Measurements from ENCODE around the gene KCNQ4. TPM values are rescaled to one million over a fixed set of nuclear protein-coding genes. Genes with fewer than 3 reads are reported as not detected.

The KCNQ4 gene
- polyA plus RNA-seq, 5 donors: 0.80 to 2.2 (median 1.4) TPM

DNA sequence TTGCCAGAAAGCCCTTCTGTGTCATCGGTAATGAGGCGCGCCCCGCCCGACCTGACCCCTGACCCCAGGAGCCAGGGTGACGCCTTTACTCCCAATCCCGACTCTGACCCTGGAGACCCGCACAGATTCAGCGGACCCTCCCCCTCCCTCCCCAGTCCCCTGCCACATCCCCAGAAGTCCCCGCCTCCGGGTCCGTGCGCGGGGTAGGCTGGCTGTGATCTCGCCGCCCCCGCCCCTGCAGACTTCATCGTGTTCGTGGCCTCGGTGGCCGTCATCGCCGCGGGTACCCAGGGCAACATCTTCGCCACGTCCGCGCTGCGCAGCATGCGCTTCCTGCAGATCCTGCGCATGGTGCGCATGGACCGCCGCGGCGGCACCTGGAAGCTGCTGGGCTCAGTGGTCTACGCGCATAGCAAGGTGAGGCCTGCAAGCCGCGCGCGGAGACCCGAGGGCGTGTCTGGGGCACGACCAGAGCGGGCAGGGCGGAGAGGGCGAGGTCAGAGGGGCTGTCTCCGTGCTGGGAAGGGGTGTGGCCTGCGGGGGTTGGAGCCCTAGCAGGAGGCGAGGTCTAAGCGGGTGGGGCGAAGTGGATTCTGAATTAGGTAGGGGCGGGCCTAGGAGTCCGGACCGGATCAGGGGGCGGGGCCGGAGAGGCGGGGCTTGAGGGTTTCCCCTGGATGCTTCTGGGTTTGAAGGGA is 34.8 kb downstream of the KCNQ4 start:
- no peak for DNase-seq

- DNase-seq: no peak
Measured at GRCh38 chr1:40819101-40819500, 35.5 kb downstream of the KCNQ4 start.

DNA sequence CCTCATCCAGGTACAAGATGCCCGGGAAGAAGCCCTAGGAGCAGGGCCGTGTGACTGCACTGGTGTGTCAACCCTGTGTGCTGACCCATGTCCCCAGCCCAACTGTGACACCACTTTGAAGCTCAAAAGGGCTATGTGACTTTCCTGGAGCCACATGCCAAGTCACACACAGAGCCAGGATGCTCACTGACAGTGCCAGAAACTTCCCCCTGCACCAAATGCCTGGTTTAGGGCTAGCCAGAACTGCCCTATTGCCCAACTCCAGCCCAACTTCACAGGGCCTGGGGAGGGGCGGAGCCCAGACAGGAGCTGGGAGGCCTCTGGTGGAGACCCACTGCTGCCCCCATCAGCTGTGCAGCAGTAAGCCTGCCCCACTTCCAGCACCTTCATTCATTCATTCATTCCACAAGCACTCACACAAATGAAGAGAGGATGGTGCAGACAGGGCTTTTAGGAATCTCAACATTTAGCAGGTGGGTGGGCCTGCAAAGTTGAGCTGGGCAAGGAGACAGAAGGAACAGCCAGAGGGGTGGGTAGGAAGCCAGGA is 36.7 kb downstream of the KCNQ4 start:
- no peak for DNase-seq

- no peak for DNase-seq
Measured at GRCh38 chr1:40820911-40821693, 37.5 kb downstream of the KCNQ4 start.

GRCh38 chr1:40822890-40823289 is 39.3 kb downstream of the KCNQ4 start:
- no peak for DNase-seq

DNA sequence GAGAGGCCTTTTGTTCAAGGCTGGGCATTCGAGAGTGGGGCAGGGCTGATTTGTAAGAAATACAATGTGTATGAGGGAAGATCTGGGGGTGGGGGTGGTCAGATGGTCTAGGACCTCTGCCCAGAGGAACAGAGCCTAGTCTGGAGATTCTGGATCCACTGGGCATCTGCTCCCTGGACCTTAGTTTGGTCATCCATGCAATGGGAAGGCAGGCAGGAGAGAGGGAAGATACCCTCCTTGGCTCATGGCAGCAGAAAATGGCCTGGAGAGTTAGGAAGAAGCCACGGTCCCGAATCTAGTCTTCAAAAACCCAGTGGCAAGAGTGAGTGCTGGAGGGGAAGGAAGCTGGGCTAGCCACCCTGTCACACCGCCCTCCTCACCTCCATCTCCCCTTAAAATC is 39.8 kb downstream of the KCNQ4 start:
- no peak for DNase-seq

DNA sequence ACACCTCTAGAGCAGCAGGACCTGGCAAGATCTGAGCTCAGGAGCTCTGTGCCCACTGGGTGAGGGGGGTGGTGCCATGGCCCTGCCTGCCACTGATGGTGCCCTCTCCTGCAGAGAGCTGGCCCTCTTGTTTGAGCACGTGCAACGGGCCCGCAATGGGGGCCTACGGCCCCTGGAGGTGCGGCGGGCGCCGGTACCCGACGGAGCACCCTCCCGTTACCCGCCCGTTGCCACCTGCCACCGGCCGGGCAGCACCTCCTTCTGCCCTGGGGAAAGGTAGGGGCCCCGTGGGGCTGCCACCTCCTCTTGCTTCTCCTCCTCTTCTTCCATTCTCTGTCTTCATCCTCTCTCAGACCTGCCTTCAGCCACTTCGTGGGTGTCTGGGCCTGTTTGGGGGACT is 40.4 kb downstream of the KCNQ4 start:
- DNase-seq: no peak

- DNase-seq: no peak
Measured at GRCh38 chr1:40824591-40825434, 41.2 kb downstream of the KCNQ4 start.

GRCh38 chr1:40825435-40825788 is 41.8 kb downstream of the KCNQ4 start:
- DNase-seq: peak in 1 of 2 donors; percentile 20

- no peak for DNase-seq
Measured at GRCh38 chr1:40825996-40826395, 42.4 kb downstream of the KCNQ4 start.

DNA sequence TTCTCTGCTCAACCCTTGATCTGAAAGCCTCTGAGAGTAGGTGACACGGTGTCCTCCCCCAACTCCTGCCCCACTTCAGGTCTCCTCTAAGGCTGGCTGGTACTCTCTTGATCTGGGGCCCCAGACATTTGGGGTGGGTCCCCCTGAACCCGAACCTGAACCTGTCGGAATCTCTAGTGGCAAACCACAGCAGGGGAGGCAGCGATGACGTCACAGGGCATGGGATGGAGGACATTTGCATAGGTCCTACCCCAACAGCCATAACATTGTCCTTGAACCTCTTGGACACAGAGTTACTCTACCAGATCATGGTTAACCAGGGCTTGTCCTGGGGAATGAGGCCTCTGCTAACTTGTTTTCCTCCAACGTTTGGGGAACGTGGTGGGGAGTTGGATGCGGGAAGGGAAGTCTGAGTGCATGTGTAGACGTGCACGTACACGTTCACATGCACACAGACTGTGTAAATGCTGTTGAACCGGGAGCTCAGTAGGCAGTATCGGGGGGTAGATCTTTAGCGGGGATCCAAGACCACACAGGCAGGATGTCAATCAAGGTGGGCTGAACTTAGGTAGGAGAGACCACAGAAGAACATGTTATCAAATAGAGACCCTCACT is 46.2 kb downstream of the KCNQ4 start:
- DNase-seq: no peak

DNA sequence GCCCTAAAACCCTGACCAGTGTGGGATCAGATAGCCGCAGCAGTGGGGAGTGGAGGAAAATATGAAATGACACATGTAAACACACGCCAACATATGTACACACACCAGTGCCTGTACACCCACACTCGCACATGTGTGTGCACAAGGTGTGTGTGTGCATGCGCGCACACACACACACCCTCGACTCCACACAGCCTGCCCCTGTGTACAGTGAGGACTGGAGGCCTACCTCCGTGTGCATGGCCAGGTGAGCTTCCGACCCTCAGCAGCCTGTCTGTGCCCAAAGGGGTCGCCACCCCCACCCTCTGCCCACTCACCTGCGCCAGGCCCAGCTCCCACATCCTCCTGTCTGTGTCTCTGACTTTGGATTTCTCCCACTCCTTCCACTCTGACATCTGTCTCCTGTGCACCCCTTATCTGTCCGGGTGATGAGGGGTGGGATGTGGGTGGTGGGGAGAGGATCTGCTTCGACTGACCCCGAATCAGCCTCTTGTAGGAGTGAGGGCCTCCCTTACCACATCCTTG is 46.9 kb downstream of the KCNQ4 start:
- no peak for DNase-seq

DNA sequence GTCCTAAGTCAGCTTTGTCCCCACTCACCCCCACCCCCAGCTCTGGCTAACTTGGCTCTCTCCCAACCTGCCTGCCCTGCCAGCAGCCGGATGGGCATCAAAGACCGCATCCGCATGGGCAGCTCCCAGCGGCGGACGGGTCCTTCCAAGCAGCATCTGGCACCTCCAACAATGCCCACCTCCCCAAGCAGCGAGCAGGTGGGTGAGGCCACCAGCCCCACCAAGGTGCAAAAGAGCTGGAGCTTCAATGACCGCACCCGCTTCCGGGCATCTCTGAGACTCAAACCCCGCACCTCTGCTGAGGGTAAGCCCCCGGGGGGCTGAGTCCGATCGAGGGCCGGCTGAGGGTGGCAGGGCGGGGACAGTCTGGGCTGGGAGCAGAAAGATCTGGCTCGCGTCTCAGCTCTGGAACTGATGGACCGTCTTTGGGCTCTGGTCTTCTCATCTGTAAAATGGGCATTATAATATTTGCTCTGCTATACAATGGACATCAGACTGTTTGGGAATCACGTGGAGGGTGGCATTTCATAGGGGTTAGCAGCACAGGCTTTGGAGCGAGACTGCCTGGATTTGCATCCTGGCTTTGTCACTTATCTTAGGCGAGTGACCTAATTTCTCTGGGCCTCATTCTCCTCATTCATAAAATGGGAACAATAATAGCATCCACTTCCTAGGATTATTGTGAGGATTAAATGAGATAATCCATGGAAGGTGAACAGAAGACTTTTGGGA is 47.6 kb downstream of the KCNQ4 start:
- DNase-seq: no peak

GRCh38 chr1:40833979-40834378 is 50.4 kb downstream of the KCNQ4 start:
- no peak for DNase-seq

DNA sequence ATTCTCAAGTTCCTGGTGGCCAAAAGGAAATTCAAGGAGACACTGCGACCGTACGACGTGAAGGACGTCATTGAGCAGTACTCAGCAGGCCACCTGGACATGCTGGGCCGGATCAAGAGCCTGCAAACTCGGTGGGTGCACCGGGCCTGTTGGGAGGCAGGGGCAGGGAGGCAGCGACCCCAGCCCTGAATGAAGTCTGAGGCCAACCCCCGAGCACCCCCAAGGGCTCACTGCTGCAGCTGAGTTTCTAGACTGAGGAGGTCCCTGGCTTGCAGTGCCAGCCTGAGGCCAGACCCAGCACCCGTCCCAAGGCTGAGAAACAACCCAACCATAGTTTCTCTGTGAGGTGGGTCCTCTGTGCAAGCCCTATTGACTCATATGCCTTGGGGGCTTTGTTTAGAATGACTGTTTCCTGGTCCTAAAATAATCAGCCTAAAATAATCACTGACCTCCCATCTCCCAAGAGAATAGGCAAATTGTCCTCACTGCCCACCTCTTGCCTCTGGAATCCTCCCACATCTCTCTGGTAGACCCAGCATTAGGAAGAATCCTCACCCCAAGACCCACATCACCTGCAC is 51.5 kb downstream of the KCNQ4 start:
- no peak for DNase-seq

- no peak for DNase-seq
Measured at GRCh38 chr1:40836283-40836682, 52.7 kb downstream of the KCNQ4 start.

DNA sequence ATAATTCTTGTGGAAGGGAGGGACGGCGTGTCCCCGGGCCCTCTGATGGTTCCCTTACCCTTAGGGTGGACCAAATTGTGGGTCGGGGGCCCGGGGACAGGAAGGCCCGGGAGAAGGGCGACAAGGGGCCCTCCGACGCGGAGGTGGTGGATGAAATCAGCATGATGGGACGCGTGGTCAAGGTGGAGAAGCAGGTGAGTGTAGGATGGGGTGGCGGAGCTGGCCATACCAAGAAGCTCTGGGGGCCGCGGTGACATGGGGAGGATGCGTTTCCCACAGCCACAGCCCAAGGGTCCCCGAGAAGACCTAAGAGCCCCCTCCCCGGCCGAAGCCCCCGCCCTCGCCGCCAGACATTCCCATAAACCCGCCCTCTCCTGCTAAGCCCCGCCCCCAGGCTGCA is 54.0 kb downstream of the KCNQ4 start:
- DNase-seq: no peak

- no peak for DNase-seq
Measured at GRCh38 chr1:40838045-40838979, 54.7 kb downstream of the KCNQ4 start.

All from right lung (tissue), 5 donors.